Activated naive CD4-positive, alpha-beta T cell treated with anti-CD3 and anti-CD28 coated beads for 36 hours (primary cell): ENCODE measurements around the gene POLD2. TPM values are rescaled to one million over a fixed set of nuclear protein-coding genes. Genes with fewer than 3 reads are reported as not detected.

Experiments
- CTCF ChIA-PET: fragments of 350-600 bp; sonication (Branson Sonifier 250); formaldehyde crosslinking; loops from one replicate; lab custom pipeline; 2021; ENCODE audit warnings: antibody characterized with exemption; lab: Charles Lee
- DNase-seq: peaks from one replicate; pipeline ENCODE4 v3.0.0-alpha.2; 2020
- H3K27ac Mint-ChIP-seq: one replicate; pipeline ENCODE4 v1.8.0; 2021; ENCODE audit warnings: mild to moderate bottlenecking, mixed read lengths
- H3K27me3 Mint-ChIP-seq: one replicate; pipeline ENCODE4 v1.8.0; 2021; ENCODE audit warnings: low read depth, mixed read lengths
- H3K36me3 Mint-ChIP-seq: one replicate; pipeline ENCODE4 v1.8.0; 2021; ENCODE audit warnings: low read depth, mixed read lengths
- H3K4me1 Mint-ChIP-seq: one replicate; pipeline ENCODE4 v1.8.0; 2021; ENCODE audit warnings: low read depth, mixed read lengths
- H3K4me3 Mint-ChIP-seq: one replicate; pipeline ENCODE4 v1.8.0; 2021; ENCODE audit warnings: mild to moderate bottlenecking, moderate library complexity, mixed read lengths
- H3K9me3 Mint-ChIP-seq: one replicate; pipeline ENCODE4 v1.8.0; 2021; ENCODE audit warnings: mixed read lengths
- intact Hi-C: fragments of 100-400 bp; cut with micrococcal nuclease; formaldehyde crosslinking; loops from one replicate; pipeline ENCODE4 v1.15.1; 2023
- total RNA-seq, 2 experiments: library from RNA; stranded (reverse); gene quantifications; one replicate each; pipeline ENCODE4 v1.2.3, GENCODE V29; 2021

Gene POLD2
- total RNA-seq, 2 experiments from 2014 or later: 261 to 270 TPM

DNA sequence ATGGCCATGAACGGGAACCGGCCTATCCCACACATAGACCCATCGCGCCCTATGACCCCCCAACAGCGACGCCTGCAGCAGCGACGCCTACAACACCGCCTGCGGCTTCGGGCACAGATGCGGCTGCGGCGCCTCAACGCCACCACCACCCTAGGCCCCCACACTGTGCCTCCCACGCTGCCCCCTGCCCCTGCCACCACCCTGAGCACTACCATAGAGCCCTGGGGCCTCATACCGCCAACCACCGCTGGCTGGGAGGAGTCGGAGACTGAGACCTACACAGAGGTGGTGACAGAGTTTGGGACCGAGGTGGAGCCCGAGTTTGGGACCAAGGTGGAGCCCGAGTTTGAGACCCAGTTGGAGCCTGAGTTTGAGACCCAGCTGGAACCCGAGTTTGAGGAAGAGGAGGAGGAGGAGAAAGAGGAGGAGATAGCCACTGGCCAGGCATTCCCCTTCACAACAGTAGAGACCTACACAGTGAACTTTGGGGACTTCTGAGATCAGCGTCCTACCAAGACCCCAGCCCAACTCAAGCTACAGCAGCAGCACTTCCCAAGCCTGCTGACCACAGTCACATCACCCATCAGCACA lies 9.5 kb downstream of the POLD2 start:
- CTCF ChIA-PET: no interaction called here
- intact Hi-C loops: no loop called here
- Mint-ChIP-seq H3K27me3 (no peaks in the 10 kb centered on the region), H3K4me1 (peaks cover 4% of the 10 kb centered on the region), H3K4me3 (no peak overlapping the region), H3K27ac (no peak overlapping the region), H3K9me3 (no peaks in the 10 kb centered on the region), H3K36me3 (peaks cover 25% of the 10 kb centered on the region)
- no peak for DNase-seq

- H3K36me3 Mint-ChIP-seq: peaks cover 22% of the 10 kb centered on the region
- no peaks in the 10 kb centered on the region for H3K27me3 Mint-ChIP-seq
- DNase-seq: no peak
- CTCF ChIA-PET: interaction anchor here (0.6 kb wide), 1 partner anchor 422 kb away, joined by 3 read pairs; no protein-coding TSS in a partner anchor
- H3K4me3 Mint-ChIP-seq: no peak overlapping the region
- peaks cover 3% of the 10 kb centered on the region for H3K4me1 Mint-ChIP-seq
- no peaks in the 10 kb centered on the region for H3K9me3 Mint-ChIP-seq
- no peak overlapping the region for H3K27ac Mint-ChIP-seq
- intact Hi-C loops: no loop called here
These were observed 10.2 kb downstream of the POLD2 start for GRCh38 chr7:44112997-44113763.

DNA sequence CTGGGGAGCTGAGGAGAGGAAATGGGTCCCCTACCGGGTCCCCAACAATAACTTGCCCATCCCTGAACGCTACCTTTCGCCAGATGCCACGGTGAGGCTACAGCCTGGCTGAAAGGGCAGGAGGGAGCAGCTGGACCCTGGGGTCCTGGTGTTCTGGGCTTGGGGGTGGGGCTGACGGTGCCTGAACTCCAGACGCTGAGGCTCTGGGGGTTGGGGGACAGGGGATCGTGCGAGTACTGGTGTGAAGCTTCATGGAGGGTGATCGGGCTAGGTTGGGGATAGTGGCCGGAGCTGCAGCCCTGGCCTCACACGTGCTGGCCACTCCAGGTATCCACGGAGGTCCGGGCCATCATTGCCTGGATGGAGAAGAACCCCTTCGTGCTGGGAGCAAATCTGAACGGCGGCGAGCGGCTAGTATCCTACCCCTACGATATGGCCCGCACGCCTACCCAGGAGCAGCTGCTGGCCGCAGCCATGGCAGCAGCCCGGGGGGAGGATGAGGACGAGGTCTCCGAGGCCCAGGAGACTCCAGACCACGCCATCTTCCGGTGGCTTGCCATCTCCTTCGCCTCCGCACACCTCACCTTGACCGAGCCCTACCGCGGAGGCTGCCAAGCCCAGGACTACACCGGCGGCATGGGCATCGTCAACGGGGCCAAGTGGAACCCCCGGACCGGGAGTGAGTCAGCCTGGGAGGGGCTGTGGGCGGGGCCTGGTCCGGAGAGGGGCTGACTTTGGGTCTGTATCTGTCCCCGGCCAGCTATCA lies 10.9 kb downstream of the POLD2 start:
- no peak for DNase-seq
- Mint-ChIP-seq H3K9me3 (no peaks in the 10 kb centered on the region), H3K27ac (no peak overlapping the region), H3K4me3 (no peak overlapping the region), H3K27me3 (no peaks in the 10 kb centered on the region), H3K4me1 (no peaks in the 10 kb centered on the region), H3K36me3 (peaks cover 18% of the 10 kb centered on the region)
- intact Hi-C loops: no loop called here
- CTCF ChIA-PET: interaction anchor here (0.6 kb wide), 1 partner anchor 422 kb away, joined by 3 read pairs; no protein-coding TSS in a partner anchor

GRCh38 chr7:44111761-44112160 lies 11.6 kb downstream of the POLD2 start:
- intact Hi-C loops: no loop called here
- Mint-ChIP-seq H3K4me3 (no peak overlapping the region), H3K36me3 (peaks cover 18% of the 10 kb centered on the region), H3K9me3 (no peaks in the 10 kb centered on the region), H3K27me3 (no peaks in the 10 kb centered on the region), H3K27ac (no peak overlapping the region), H3K4me1 (no peaks in the 10 kb centered on the region)
- CTCF ChIA-PET: no interaction called here
- no peak for DNase-seq

GRCh38 chr7:44110719-44111635 lies 12.4 kb downstream of the POLD2 start:
- Mint-ChIP-seq H3K27me3 (no peaks in the 10 kb centered on the region), H3K9me3 (no peaks in the 10 kb centered on the region), H3K27ac (no peak overlapping the region), H3K36me3 (peaks cover 18% of the 10 kb centered on the region), H3K4me3 (no peak overlapping the region), H3K4me1 (peaks cover 5% of the 10 kb centered on the region)
- DNase-seq: no peak
- intact Hi-C loops: no loop called here
- CTCF ChIA-PET: no interaction called here

GRCh38 chr7:44109991-44110390 lies 13.4 kb downstream of the POLD2 start:
- Mint-ChIP-seq H3K27ac (no peak overlapping the region), H3K36me3 (peaks cover 18% of the 10 kb centered on the region), H3K4me3 (no peak overlapping the region), H3K4me1 (peaks cover 14% of the 10 kb centered on the region), H3K9me3 (no peaks in the 10 kb centered on the region), H3K27me3 (no peaks in the 10 kb centered on the region)
- no peak for DNase-seq
- intact Hi-C loops: no loop called here
- CTCF ChIA-PET: interaction anchor here (0.7 kb wide), 1 partner anchor 11 kb away, joined by 4 read pairs; no protein-coding TSS in a partner anchor

GRCh38 chr7:44108768-44109750 lies 14.3 kb downstream of the POLD2 start:
- peaks cover 14% of the 10 kb centered on the region for H3K36me3 Mint-ChIP-seq
- DNase-seq: no peak
- CTCF ChIA-PET: interaction anchor here (0.7 kb wide), 1 partner anchor 11 kb away, joined by 4 read pairs; no protein-coding TSS in a partner anchor
- H3K4me3 Mint-ChIP-seq: no peak overlapping the region
- intact Hi-C loops: no loop called here
- H3K27ac Mint-ChIP-seq: no peak overlapping the region
- no peaks in the 10 kb centered on the region for H3K9me3 Mint-ChIP-seq
- H3K27me3 Mint-ChIP-seq: no peaks in the 10 kb centered on the region
- peaks cover 14% of the 10 kb centered on the region for H3K4me1 Mint-ChIP-seq

DNA sequence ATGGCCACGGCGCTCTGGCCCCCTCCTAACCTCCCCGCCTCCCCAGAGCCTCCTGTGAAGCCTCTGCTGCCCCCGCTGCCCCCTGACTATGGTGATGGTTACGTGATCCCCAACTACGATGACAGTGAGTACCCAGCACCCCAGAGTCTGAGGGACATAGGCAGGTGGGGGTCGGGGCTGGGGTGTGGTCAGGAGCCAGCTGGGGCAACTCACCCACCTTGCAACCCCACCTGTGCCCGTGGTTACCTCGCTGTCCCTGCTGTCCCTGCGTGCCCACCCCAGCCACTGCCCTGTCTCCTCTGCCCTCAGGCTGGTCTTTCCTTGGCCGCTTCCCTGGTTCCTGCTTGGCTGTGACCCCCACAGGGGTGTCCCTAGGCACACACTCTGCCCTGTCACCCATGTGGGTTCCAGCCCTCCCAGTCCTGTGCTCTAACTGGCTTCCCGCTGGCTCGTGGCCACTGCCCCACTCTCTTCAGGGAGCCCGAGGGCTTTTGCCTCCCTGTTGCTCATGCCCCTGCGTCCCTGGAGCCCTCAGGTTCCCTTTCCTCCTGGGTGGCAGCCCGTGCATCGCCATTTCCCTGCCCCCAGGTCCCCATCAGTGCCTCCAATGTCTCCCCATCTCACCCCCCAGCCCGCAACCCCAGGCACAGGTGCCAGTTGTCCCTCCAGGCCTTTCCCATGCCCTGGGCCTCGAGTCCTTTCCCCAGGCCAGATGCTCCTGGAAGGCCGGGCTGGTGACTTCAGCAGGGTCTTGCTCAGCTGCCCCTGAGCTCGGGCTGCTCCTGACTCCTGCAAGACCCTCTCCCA lies 15.2 kb downstream of the POLD2 start:
- no peak overlapping the region for H3K27ac Mint-ChIP-seq
- CTCF ChIA-PET: no interaction called here
- intact Hi-C loops: no loop called here

DNA sequence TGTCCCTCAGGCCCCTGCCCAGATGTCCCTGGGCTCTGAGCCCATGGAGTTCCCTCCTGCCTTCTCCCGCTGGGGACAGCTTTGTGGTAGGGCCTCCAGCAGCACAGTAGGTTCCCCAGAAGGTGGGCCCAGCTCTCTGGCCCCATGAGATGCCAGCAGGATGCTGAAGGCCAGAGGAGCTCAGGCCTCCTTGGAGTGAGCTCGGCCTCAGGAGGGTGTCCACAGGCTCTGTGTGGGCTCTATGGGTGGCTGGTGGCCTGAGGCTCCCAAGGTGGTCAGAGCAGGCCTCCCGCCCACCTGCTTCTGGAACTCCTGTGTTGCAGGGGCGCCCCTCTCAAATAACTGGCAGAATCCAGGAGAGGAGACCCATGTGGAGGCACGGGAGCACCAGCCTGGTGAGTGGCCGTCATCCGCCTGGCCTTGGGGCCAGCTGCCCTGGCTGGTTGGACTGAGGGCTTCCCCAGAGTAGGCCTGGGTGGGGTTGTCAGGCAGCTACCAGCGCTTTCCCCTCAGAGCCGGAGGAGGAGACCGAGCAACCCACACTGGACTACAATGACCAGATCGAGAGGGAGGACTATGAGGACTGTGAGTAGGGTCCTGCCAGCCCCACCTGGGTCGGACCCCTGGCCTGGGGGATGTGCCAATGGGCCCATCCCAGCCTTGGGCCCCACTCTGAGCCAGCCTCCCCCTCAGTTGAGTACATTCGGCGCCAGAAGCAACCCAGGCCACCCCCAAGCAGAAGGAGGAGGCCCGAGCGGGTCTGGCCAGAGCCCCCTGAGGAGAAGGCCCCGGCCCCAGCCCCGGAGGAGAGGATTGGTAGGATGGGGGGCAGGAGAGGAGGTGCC lies 16.0 kb downstream of the POLD2 start:
- Mint-ChIP-seq H3K9me3 (no peaks in the 10 kb centered on the region), H3K27ac (no peak overlapping the region), H3K27me3 (no peaks in the 10 kb centered on the region), H3K36me3 (peaks cover 2% of the 10 kb centered on the region), H3K4me3 (no peak overlapping the region), H3K4me1 (peaks cover 14% of the 10 kb centered on the region)
- CTCF ChIA-PET: interaction anchor here (0.8 to 1.1 kb wide), 2 partner anchors 13 to 94 kb away, joined by 3 read pairs; no protein-coding TSS in a partner anchor
- intact Hi-C loops: no loop called here
- no peak for DNase-seq

More for the DNA sequence above, 15.2 kb downstream of the POLD2 start:
- DNase-seq: no peak
- no peaks in the 10 kb centered on the region for H3K9me3 Mint-ChIP-seq
- no peaks in the 10 kb centered on the region for H3K27me3 Mint-ChIP-seq
- H3K4me3 Mint-ChIP-seq: no peak overlapping the region
- peaks cover 7% of the 10 kb centered on the region for H3K36me3 Mint-ChIP-seq
- peaks cover 14% of the 10 kb centered on the region for H3K4me1 Mint-ChIP-seq
